GM18511 (cell line): ENCODE measurements around the gene SWT1.
"Not testable (repeated sequence)": the region's sequence is repeated elsewhere in the genome, so short reads cannot be mapped to it uniquely, and the experiment has no call there.

Source experiments
- ATAC-seq: cut with Tn5 transposase; IDR thresholded peaks from one replicate; pipeline ENCODE4 v1.9.1; 2021; ENCODE audit warnings: mild to moderate bottlenecking, moderate library complexity; ENCODE audit not compliant: unreplicated experiment

Gene SWT1

DNA sequence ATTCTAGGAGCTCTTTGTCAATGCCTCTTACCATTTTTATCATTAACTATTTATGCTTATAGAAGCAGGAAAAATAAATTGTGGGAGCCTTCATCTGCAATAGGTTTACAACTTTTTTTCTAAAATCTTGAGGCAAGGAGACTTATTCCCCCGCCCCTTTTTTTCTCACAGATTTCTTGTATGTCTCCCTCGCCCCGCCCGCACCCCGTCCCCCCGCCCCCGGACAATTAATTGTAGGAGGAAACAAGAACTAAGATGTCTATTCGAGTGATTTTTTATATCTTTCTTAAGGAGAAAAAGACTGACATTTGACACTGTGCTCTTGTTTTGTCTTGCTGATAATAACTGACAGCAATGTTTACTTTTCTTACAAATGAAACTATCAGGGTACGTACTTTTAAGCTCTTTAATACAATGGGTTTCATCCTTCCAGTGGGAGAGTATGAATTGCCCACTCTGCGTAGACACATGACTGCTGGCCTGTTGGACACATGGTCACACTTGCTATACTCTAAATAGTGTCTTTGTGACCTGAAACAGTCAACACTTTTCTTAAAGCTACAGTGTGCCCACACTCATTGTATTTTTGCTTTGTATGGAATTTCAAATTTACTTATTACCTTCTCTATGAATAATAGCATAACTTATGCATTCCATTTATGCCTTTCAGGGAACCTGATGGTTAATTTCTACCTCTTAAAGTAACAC is 161.6 kb downstream of the SWT1 start:
- no peak for ATAC-seq

DNA sequence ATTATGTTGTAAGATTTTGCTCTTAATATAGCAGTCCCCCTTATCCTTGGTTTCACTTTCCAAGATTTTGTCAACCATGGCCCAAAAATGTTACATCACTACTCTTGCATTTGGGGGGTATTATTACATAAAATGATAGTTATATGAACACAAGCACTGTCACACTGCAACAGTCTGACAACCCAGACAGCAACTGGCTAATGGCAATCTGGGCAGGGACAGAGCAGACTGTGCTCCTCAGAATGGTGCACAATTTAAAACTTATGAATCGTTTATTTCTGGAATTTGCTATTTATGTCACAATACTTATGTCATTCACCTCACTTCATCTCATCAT is 162.1 kb downstream of the SWT1 start:
- no peak for ATAC-seq

DNA sequence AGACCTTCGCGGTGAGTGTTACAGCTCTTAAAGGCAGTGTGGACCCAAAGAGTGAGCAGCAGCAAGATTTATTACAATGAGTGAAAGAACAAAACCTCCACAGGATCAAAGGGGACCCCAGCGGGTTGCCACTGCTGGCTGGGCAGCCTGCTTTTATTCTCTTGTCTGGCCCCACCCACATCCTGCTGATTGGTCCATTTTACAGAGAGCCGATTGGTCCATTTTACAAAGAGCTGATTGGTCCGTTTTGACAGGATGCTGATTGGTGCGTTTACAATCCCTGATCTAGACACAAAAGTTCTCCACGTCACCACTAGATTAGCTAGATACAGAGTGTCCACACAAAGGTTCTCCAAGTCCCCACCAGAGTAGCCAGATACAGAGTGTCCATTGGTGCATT is 164.1 kb downstream of the SWT1 start:
- not testable (repeated sequence) for ATAC-seq

DNA sequence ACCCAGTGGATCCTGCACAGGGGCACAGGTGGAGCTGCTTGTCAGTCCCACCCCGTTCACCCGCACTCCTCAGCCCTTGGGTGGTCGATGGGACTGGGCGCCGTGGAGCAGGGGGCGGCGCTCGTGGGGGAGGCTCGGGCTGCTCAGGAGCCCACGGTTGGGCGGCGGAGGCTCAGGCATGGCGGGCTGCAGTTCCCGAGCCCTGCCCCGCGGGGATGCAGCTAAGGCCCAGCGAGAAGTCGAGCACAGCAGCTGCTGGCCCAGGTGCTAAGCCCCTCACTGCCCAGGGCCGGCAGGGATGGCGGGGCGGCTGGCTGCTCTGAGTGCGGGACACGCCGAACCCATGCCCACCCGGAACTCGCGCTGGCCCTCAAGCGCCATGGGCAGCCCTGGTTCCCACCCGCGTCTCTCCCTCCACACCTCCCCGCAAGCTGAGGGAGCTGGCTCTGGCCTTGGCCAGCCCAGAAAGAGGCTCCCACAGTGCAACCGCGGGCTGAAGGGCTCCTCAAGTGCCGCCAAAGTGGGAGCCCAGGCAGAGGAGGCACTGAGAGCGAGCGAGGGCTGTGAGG is 164.8 kb downstream of the SWT1 start:
- not testable (repeated sequence) for ATAC-seq

DNA sequence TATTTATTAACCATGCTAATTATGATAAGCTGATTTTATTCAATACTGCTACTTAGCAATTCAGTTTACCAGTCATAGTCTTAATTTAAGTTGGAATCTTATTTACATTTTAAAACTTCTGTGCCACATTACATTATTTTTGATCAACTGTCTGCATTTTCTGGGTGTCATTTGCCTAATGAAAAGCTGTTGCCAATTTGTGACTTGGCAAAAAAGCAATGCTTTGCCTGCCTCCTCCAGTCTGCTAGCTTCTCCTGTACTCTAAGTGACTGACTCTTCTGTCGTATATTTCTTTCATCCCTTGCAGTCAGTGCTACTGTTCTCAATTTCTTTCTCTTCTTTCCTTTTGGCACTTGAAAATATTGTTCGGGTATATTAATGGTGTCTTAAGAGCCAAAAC is 165.7 kb downstream of the SWT1 start:
- no peak for ATAC-seq

DNA sequence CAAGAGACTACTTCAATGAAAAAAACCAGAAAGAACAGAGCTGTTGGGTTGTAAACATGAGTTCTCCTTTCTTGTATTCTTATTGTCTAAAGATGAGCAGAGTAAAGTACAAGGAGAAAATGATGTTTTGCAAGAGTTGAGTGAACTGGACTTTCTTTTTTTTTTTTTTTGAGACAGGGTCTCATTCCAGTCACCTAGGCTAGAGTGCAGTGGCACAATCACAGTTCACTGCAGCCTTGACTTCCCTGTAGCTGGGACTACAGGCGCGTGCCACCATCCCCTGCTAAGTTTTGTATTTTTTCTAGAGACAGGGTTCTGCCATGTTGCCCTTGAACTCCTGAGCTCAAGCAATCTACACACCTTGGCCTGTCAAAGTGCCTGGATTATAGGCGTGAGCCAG is 167.2 kb downstream of the SWT1 start:
- ATAC-seq: no peak

DNA sequence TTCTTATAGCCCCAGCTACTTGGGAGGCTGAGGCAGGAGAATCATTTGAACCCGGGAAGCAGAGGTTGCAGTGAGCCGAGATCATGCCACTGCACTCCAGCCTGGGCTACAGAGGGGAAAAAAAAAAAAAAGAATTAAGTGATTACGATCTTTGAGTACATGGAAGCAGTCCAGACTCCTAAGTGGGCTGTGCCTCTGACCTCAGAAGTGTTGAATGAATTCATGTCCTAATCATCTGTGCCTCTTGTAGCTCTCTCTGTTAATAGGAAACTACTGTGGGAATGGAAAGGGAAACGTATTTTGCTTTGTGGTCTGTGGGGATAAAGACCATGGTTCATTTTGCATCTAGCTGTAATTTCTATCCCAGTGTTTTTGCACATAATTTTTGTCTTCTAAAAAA is 168.4 kb downstream of the SWT1 start:
- no peak for ATAC-seq

DNA sequence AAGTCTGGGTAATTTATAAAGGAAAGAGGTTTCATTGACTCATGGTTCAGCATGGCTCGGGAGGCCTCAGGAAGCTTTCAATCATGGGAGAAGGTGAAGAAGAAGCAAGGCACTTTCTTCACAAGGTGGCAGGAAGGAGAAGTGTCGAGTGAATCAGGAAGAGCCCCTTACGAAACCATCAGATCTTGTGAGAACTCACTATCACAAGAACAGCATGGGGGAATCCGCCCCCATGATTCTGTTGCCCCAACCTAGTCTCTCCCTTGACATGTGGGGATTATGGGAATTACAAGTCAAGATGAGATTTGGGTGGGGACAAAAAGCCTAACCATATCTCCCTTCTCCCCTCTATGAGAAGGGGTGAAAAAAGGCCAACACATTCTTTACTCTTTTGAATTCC is 171.3 kb downstream of the SWT1 start:
- ATAC-seq: no peak

DNA sequence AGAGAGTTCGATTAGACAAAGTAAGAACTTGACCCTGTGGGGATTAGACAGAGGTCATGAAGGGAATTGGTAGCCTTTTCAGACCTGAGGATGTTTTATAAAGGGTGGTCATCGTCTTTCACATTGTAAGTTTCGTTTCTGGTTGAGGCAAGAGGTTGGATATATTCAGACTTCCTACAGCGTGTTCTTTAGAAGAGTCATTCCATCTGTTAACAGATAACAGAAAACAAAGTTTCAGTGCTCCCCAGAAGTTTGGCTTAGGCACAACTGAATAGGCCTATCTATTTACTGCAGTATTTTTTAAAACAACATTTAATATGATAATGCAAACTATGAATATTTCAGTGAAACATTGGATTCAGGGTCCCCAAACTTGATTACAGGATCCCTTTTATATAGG is 177.2 kb downstream of the SWT1 start:
- no peak for ATAC-seq

DNA sequence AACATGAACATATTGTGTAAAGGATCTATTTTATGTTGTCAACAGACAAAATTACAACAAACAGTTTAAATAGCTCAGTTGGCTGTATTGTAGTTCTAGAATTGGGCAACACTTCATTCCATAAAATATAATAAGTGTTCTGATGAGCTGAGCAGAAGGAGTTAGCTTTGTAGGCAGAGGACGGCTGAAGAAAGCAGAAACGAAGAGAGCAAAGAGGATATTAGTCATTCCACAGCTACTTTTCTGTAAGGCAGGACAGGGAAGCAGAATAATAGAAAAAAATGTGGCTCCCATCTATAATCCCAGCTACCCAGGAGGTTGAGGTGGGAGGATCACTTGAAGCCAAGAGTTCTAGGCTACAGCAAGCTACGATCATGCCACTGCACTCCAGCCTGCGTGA is 180.3 kb downstream of the SWT1 start:
- no peak for ATAC-seq

DNA sequence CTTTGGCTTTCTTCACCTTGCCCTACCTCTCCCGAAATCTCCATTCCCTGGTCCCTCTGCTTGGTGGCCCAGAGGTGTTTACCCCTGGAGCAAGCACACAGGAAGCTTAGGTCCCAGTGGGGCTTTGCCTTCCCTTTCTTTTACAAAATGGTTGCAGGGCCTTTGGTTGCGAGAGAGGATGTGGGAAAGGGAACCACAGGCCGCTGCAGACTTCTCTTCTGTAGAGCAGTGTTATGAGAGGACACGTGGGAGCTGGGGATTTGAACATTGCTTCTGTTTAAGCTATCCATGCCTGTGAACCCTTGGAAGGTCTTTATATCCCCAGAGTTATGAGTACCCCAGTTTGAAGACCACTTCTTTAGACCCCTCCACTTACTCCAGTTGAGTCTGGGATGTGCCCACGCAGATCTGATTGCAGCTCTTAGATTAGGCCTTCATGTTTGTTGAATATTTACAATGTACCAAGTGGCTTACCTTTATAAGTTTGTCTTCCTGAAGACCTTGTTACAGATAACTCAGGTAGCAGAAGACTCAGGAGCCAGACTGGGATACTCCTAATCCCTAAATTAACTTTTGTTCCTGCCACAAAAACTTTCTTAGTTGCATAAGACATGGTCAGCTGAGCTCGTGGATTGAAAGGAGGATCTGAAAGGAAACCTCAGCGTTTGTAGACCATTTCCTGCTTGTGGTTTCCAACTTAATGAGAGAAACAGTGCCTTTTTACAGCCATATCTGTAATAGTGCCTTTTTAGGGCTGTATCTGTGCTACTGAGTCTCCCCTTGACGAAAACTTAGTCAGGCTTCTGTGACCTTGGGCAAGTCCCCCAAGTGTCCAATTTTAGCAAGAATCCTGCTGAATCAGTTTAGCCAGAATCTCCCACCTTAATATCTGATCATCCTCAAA is 182.0 kb downstream of the SWT1 start:
- ATAC-seq: peak; percentile 97

DNA sequence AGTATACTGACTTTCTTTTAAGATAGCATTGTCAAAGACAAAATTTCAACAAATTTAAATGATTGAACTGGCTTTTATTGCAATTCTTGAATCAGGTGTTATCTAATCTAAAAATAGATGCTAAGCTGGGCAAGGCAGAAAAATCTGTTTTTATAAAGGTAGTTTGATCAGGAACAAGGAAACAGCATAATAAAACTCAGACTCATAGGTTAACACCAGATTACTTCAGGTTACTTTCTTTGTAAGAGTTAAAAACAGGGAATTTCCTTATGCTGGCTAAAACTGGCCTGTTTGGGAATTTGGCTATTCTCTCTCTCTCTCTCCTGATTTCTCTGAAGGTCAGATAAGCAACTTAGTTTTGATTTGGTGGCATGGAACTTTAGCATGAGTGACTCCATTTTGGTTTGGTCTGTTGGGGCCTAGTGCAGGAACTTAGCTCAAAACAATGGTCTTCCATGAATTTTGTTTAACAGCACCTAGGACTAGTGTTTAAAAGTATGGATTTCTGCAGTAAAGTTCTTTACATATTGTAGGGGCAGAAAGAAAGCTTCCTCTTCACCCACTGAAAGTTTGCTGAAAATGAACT is 184.3 kb downstream of the SWT1 start:
- ATAC-seq: no peak
